ENCODE results near the gene PRPSAP2. TPM values are rescaled to one million over a fixed set of nuclear protein-coding genes. Genes with fewer than 3 reads are reported as not detected.

Gene PRPSAP2
- total and polyA plus RNA-seq, 2 donors (not counting 1 experiment from before 2014, with no cell fraction given): 27.1 to 58.8 TPM

GRCh38 chr17:18959845-18960240 lies 101.9 kb downstream of the PRPSAP2 start:
- CTCF ChIA-PET: interaction anchor here (1.0 to 2.0 kb wide), 6 partner anchors 12 to 144 kb away, joined by 3 to 14 read pairs (median 5); no protein-coding TSS in a partner anchor

GRCh38 chr17:18960241-18960665 lies 102.3 kb downstream of the PRPSAP2 start:
- intact Hi-C loops (cut with micrococcal nuclease): no loop called here
- no peak for ATAC-seq (ENCODE audit: low read depth)

More at GRCh38 chr17:18959845-18960240, 101.9 kb downstream of the PRPSAP2 start:
- H3K27ac Mint-ChIP-seq: no peak overlapping the region
- no peak for ATAC-seq (ENCODE audit: low read depth)
- H3K4me3 Mint-ChIP-seq: no peak overlapping the region
- no peaks in the 10 kb centered on the region for H3K27me3 Mint-ChIP-seq
- Histone ChIP-seq H3K27ac (ENCODE audit: low read length in 2 of 2) (no peak overlapping the region), H3K27me3 (replicated peaks in 1 of 4; ENCODE audit: control extremely low read depth in 1 of 4, control insufficient read depth in 3 of 4, insufficient read depth in 4 of 4, low read length in 3 of 4) (no peaks in the 10 kb centered on the region), H3K4me3 (ENCODE audit: control extremely low read depth in 1 of 5, extremely low read depth in 1 of 5, insufficient read depth in 1 of 5, low read depth in 2 of 5, low read length in 4 of 5) (no peak overlapping the region), H3K4me2 (replicated peaks; ENCODE audit: low read depth, low read length, poor library complexity, severe bottlenecking) (no peak overlapping the region), H3K4me1 (ENCODE audit: control insufficient read depth in 2 of 2, insufficient read depth in 2 of 2, low read length in 2 of 2) (peaks cover 0 to 17% of the 10 kb centered on the region in 2 donors), H2AFZ (ENCODE audit: insufficient read depth, low read depth, low read length, poor library complexity, severe bottlenecking) (no peak overlapping the region), H3K9ac (ENCODE audit: low read length) (no peak overlapping the region), H3K9me3 (ENCODE audit: control extremely low read depth in 1 of 3, control insufficient read depth in 2 of 3, insufficient read depth in 1 of 3, low read length in 2 of 3) (peaks cover 0 to 5% (median 0%) of the 10 kb centered on the region in 3 donors), H3K79me2 (ENCODE audit: control insufficient read depth, insufficient read depth, low read length) (no peaks in the 10 kb centered on the region), H3K36me3 (replicated peaks in 1 of 2; ENCODE audit: control extremely low read depth in 1 of 2, control insufficient read depth in 1 of 2, extremely low read depth in 1 of 2, insufficient read depth in 2 of 2, low read length in 1 of 2) (no peaks in the 10 kb centered on the region), H4K20me1 (ENCODE audit: control insufficient read depth, insufficient read depth, low read length, poor library complexity, severe bottlenecking) (no peaks in the 10 kb centered on the region)
- peaks cover 6% of the 10 kb centered on the region for H3K4me1 Mint-ChIP-seq
- POLR2A ChIA-PET: no interaction called here
- intact Hi-C loops (cut with micrococcal nuclease): no loop called here
- H3K9me3 Mint-ChIP-seq (ENCODE audit: insufficient read depth): no peaks in the 10 kb centered on the region
- TF ChIP-seq EZH2 (IDR thresholded peaks at IDR 0.05; ENCODE audit: borderline replicate concordance, insufficient read depth, low read depth, low read length, poor library complexity, severe bottlenecking) (no peak), CTCF (IDR thresholded peaks at IDR 0.05) (no peak)
- WGBS (ENCODE audit: insufficient coverage): 97% methylated on average over 5 of the region's 5 CpGs
- DNase-seq: no peak

More at GRCh38 chr17:18960241-18960665, 102.3 kb downstream of the PRPSAP2 start:
- H2AFZ ChIP-seq (ENCODE audit: insufficient read depth, low read depth, low read length, poor library complexity, severe bottlenecking): no peak overlapping the region
- no peak overlapping the region for H3K9ac ChIP-seq (ENCODE audit: low read length)
- no peak for DNase-seq
- H3K27me3 ChIP-seq (replicated peaks in 1 of 4; ENCODE audit: control extremely low read depth in 1 of 4, control insufficient read depth in 3 of 4, insufficient read depth in 4 of 4, low read length in 3 of 4): no peaks in the 10 kb centered on the region
- no peaks in the 10 kb centered on the region for H4K20me1 ChIP-seq (ENCODE audit: control insufficient read depth, insufficient read depth, low read length, poor library complexity, severe bottlenecking)
- Mint-ChIP-seq H3K27me3 (no peaks in the 10 kb centered on the region), H3K4me3 (no peak overlapping the region), H3K27ac (no peak overlapping the region), H3K9me3 (ENCODE audit: insufficient read depth) (no peaks in the 10 kb centered on the region), H3K4me1 (peaks cover 6% of the 10 kb centered on the region)
- no peak overlapping the region for H3K27ac ChIP-seq (ENCODE audit: low read length in 2 of 2)
- CTCF ChIA-PET: interaction anchor here (0.7 to 2.0 kb wide), 14 partner anchors 11 to 144 kb away, joined by 3 to 14 read pairs (median 5); no protein-coding TSS in a partner anchor
- H3K79me2 ChIP-seq (ENCODE audit: control insufficient read depth, insufficient read depth, low read length): no peaks in the 10 kb centered on the region
- POLR2A ChIA-PET: no interaction called here
- peak overlapping the region; percentile 13 for H3K4me2 ChIP-seq (replicated peaks; ENCODE audit: low read depth, low read length, poor library complexity, severe bottlenecking)
- H3K36me3 ChIP-seq (replicated peaks in 1 of 2; ENCODE audit: control extremely low read depth in 1 of 2, control insufficient read depth in 1 of 2, extremely low read depth in 1 of 2, insufficient read depth in 2 of 2, low read length in 1 of 2): no peaks in the 10 kb centered on the region
- no peak for TF ChIP-seq CTCF (IDR thresholded peaks at IDR 0.05)
- WGBS (ENCODE audit: insufficient coverage): 94% methylated on average over 8 of the region's 15 CpGs
- H3K9me3 ChIP-seq (ENCODE audit: control extremely low read depth in 1 of 3, control insufficient read depth in 2 of 3, insufficient read depth in 1 of 3, low read length in 2 of 3): peaks cover 0 to under 1% (median 0%) of the 10 kb centered on the region in 3 donors
- peaks cover 0 to 17% of the 10 kb centered on the region in 2 donors for H3K4me1 ChIP-seq (ENCODE audit: control insufficient read depth in 2 of 2, insufficient read depth in 2 of 2, low read length in 2 of 2)
- H3K4me3 ChIP-seq (ENCODE audit: control extremely low read depth in 1 of 5, extremely low read depth in 1 of 5, insufficient read depth in 1 of 5, low read depth in 2 of 5, low read length in 4 of 5): no peak overlapping the region

Measured in B cell (primary cell).